H1 (cell line): ENCODE data around the gene KCNE1. TPM values are rescaled to one million over a fixed set of nuclear protein-coding genes. Genes with fewer than 3 reads are reported as not detected.
A peak's percentile ranks its signal among the peaks of the same experiment; 100 is the strongest.

Experiments
- ATF2 ChIP-seq: IDR thresholded peaks from 2 replicates; pipeline ENCODE4 v1.6.1; 2012; ENCODE audit warnings: low read length, inconsistent platforms
- BCL11A ChIP-seq, 2 experiments: IDR thresholded peaks; one replicate each; pipeline ENCODE4 v1.6.1; 2011; ENCODE audit warnings: low read depth in 2 of 2, low read length in 2 of 2, mild to moderate bottlenecking in 2 of 2
- BRCA1 ChIP-seq: IDR thresholded peaks from 2 replicates; pipeline ENCODE4 v1.6.1; 2012; ENCODE audit warnings: low read depth, low read length, improper control_type of control experiment
- CREB1 ChIP-seq: IDR thresholded peaks from 2 replicates; pipeline ENCODE4 v1.6.1; 2012; ENCODE audit warnings: inconsistent platforms
- HDAC6 ChIP-seq: IDR thresholded peaks from one replicate; pipeline ENCODE4 v1.7.1; 2012; ENCODE audit warnings: low read depth, mild to moderate bottlenecking, inconsistent platforms, low read length, moderate library complexity
- MAX ChIP-seq: IDR thresholded peaks from 2 replicates; pipeline ENCODE4 v1.6.1; 2012; ENCODE audit warnings: inconsistent platforms
- NANOG ChIP-seq: IDR thresholded peaks from 2 replicates; pipeline ENCODE4 v1.6.1; 2011; ENCODE audit warnings: low read length, low read depth, mild to moderate bottlenecking, inconsistent platforms; ENCODE audit not compliant: insufficient read depth, poor library complexity, severe bottlenecking
- RAD21 ChIP-seq, 2 experiments: IDR thresholded peaks in 1 of 2; conservative IDR thresholded peaks in 1 of 2; 2 replicates each; pipeline ENCODE4 v1.6.1; 2011; ENCODE audit warnings: low read depth in 2 of 2, low read length in 2 of 2, improper control_type of control experiment in 1 of 2, inconsistent platforms in 1 of 2, mild to moderate bottlenecking in 1 of 2, moderate library complexity in 1 of 2
- RBBP5 ChIP-seq: IDR thresholded peaks from 2 replicates; pipeline ENCODE4 v1.7.1; 2012; ENCODE audit warnings: low read depth, mild to moderate bottlenecking, inconsistent platforms, low read length, moderate library complexity, borderline replicate concordance
- RXRA ChIP-seq: IDR thresholded peaks from 2 replicates; pipeline ENCODE4 v1.6.1; 2011; ENCODE audit warnings: low read depth, mild to moderate bottlenecking, low read length, moderate library complexity; ENCODE audit not compliant: insufficient read depth
- SAP30 ChIP-seq: fragments of 300-600 bp; sonication (generic); IDR thresholded peaks from 2 replicates; pipeline ENCODE4 v1.7.1; 2012; ENCODE audit warnings: low read length, moderate library complexity, mild to moderate bottlenecking, inconsistent platforms; ENCODE audit not compliant: insufficient read depth, insufficient replicate concordance
- SIRT6 ChIP-seq: IDR thresholded peaks from one replicate; pipeline ENCODE4 v1.7.1; 2012; ENCODE audit warnings: low read length, inconsistent platforms
- SIX5 ChIP-seq: IDR thresholded peaks from 2 replicates; pipeline ENCODE4 v1.6.1; 2011; ENCODE audit warnings: mild to moderate bottlenecking, low read depth, low read length
- SP4 ChIP-seq: IDR thresholded peaks from 2 replicates; pipeline ENCODE4 v1.6.1; 2012; ENCODE audit warnings: low read length, inconsistent platforms
- SRF ChIP-seq: IDR thresholded peaks from 2 replicates; pipeline ENCODE4 v1.6.1; 2011; ENCODE audit warnings: mild to moderate bottlenecking, low read depth, low read length, moderate library complexity
- SUZ12 ChIP-seq: fragments of 200-600 bp; sonication (generic); IDR thresholded peaks from 2 replicates; pipeline ENCODE4 v1.6.1; 2012; ENCODE audit warnings: mild to moderate bottlenecking, inconsistent platforms, low read length, moderate library complexity, mixed read lengths
- polyA plus RNA-seq, 7 experiments: library from polyadenylated mRNA; depleted of rRNA in 3 of 7; stranded (reverse) in 5 of 7; unstranded in 2 of 7; fragments of >200 nt in 5 of 7; fragments of 200-250 nt in 2 of 7; gene quantifications; 1 replicate in 5 of 7; 2 replicates in 1 of 7; 4 replicates in 1 of 7; pipeline versions ENCODE4 v1.2.1 to v1.2.3, GENCODE V29; 2011 to 2013; ENCODE audit warnings: missing spikeins in 2 of 7, mixed read lengths in 2 of 7
- total RNA-seq: library from RNA; stranded (reverse); fragmentation: NEBNext Ultra II Directional; extraction: Animal tissue kit (Norgen Biotek cat#: 25700); gene quantifications from 2 replicates; pipeline ENCODE4 v1.2.1, GENCODE V29; 2021
- TF ChIP-seq, protein P1 (sequence below), 3 experiments: IDR thresholded peaks; 1 replicate in 2 of 3; 2 replicates in 1 of 3; pipeline versions ENCODE4 v1.5.1 to v1.6.1; 2011; ENCODE audit warnings: low read length in 3 of 3, mild to moderate bottlenecking in 3 of 3, inconsistent platforms in 2 of 3, low read depth in 1 of 3, moderate library complexity in 1 of 3; ENCODE audit not compliant: insufficient read depth in 1 of 3; ENCODE audit errors: control extremely low read depth in 1 of 3
- TF ChIP-seq, protein P2 (sequence below): IDR thresholded peaks from 2 replicates; pipeline ENCODE4 v1.6.1; 2011; ENCODE audit warnings: low read depth, mild to moderate bottlenecking, low read length; ENCODE audit not compliant: insufficient read depth

Gene KCNE1
- total and polyA plus RNA-seq, 2 of the 8 experiments (the other 6 are each of a cell fraction or from before 2014, with no cell fraction given), result 0.08 to 0.28 TPM

GRCh38 chr21:34524646-34525601 lies 12.9 kb upstream of the KCNE1 start (continued):
- TF ChIP-seq BRCA1, result no peak
- TF ChIP-seq BCL11A (IDR thresholded peaks at IDR 0.05; ENCODE audit: low read depth in 2 of 2, low read length in 2 of 2), result no peak
- TF ChIP-seq HDAC6, result no peak
- peak; percentile 64 for TF ChIP-seq MAX
- TF ChIP-seq SAP30, result no peak
- TF ChIP-seq RXRA, result no peak
- TF ChIP-seq RAD21 (IDR thresholded peaks at IDR 0.05 in 1 of 2, conservative IDR thresholded peaks at IDR 0.05 in 1 of 2; ENCODE audit: low read depth in 2 of 2, low read length in 2 of 2), result no peak
- TF ChIP-seq, protein P1, sequence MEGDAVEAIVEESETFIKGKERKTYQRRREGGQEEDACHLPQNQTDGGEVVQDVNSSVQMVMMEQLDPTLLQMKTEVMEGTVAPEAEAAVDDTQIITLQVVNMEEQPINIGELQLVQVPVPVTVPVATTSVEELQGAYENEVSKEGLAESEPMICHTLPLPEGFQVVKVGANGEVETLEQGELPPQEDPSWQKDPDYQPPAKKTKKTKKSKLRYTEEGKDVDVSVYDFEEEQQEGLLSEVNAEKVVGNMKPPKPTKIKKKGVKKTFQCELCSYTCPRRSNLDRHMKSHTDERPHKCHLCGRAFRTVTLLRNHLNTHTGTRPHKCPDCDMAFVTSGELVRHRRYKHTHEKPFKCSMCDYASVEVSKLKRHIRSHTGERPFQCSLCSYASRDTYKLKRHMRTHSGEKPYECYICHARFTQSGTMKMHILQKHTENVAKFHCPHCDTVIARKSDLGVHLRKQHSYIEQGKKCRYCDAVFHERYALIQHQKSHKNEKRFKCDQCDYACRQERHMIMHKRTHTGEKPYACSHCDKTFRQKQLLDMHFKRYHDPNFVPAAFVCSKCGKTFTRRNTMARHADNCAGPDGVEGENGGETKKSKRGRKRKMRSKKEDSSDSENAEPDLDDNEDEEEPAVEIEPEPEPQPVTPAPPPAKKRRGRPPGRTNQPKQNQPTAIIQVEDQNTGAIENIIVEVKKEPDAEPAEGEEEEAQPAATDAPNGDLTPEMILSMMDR (IDR thresholded peaks at IDR 0.05; ENCODE audit: control extremely low read depth in 1 of 3, insufficient read depth in 1 of 3, low read depth in 1 of 3, low read length in 3 of 3), result no peak
- no peak for TF ChIP-seq RBBP5
- TF ChIP-seq NANOG, result no peak
- no peak for TF ChIP-seq SRF
- no peak for TF ChIP-seq SIX5
- TF ChIP-seq SUZ12, result no peak
- TF ChIP-seq, protein P2, sequence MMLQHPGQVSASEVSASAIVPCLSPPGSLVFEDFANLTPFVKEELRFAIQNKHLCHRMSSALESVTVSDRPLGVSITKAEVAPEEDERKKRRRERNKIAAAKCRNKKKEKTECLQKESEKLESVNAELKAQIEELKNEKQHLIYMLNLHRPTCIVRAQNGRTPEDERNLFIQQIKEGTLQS, result no peak
- no peak for TF ChIP-seq CREB1
- no peak for TF ChIP-seq ATF2
- TF ChIP-seq SP4, result no peak
- TF ChIP-seq SIRT6, result no peak
